Activated T-cell treated with anti-CD3 and anti-CD28 coated beads, Interleukin-2, amount 50 U/mL, for 72 hours (primary cell): ENCODE measurements around the gene ATP8A1. TPM values are rescaled to one million over a fixed set of nuclear protein-coding genes. Genes with fewer than 3 reads are reported as not detected.

Experiments
- ATAC-seq, 2 donors: fragments of 150-1000 bp; cut with Tn5 transposase; replicated peaks in 1 of 2; 2 replicates each; pipeline ENCODE4 v1.10.0; 2021; ENCODE audit warnings: moderate library complexity in 2 of 2, mild to moderate bottlenecking in 1 of 2
- DNase-seq, 2 donors: peaks; one replicate each; pipeline ENCODE4 v3.0.0; 2021 to 2022; ENCODE audit warnings: mixed read lengths in 1 of 2
- H3K27ac Mint-ChIP-seq: one replicate; pipeline ENCODE4 v1.8.0; 2022; ENCODE audit warnings: mild to moderate bottlenecking, moderate library complexity, mixed read lengths
- H3K27me3 Mint-ChIP-seq: one replicate; pipeline ENCODE4 v1.8.0; 2022; ENCODE audit warnings: low read depth, mixed read lengths
- H3K36me3 Mint-ChIP-seq, 2 donors: one replicate each; pipeline ENCODE4 v1.8.0; 2022; ENCODE audit warnings: mixed read lengths in 2 of 2, mild to moderate bottlenecking in 1 of 2; ENCODE audit not compliant: insufficient read depth in 2 of 2
- H3K4me1 Mint-ChIP-seq: one replicate; pipeline ENCODE4 v1.8.0; 2022; ENCODE audit warnings: low read depth, mixed read lengths
- H3K4me3 Mint-ChIP-seq, 2 donors: one replicate each; pipeline ENCODE4 v1.8.0; 2022; ENCODE audit warnings: mild to moderate bottlenecking in 2 of 2, mixed read lengths in 2 of 2, moderate library complexity in 2 of 2
- H3K9me3 Mint-ChIP-seq, 2 donors: one replicate each; pipeline ENCODE4 v1.8.0; 2022; ENCODE audit warnings: mixed read lengths in 2 of 2
- total RNA-seq, 2 donors: library from RNA; stranded (reverse); gene quantifications; one replicate each; pipeline ENCODE4 v1.2.3, GENCODE V29; 2022

Gene ATP8A1
- total RNA-seq, 2 donors from 2014 or later: 51.7 to 55.9 TPM

- Mint-ChIP-seq H3K9me3 (no peaks in the 10 kb centered on the region), H3K27ac (no peak overlapping the region), H3K27me3 (no peaks in the 10 kb centered on the region), H3K4me1 (no peaks in the 10 kb centered on the region), H3K4me3 (no peak overlapping the region), H3K36me3 (peaks cover 4 to 10% of the 10 kb centered on the region in 2 donors)
- DNase-seq: no peak
- ATAC-seq: no peak
Observed at GRCh38 chr4:42453612-42454011, 203.3 kb downstream of the ATP8A1 start.

GRCh38 chr4:42452823-42453222 is 204.1 kb downstream of the ATP8A1 start:
- Mint-ChIP-seq H3K9me3 (no peaks in the 10 kb centered on the region), H3K36me3 (peaks cover 4 to 10% of the 10 kb centered on the region in 2 donors), H3K27ac (no peak overlapping the region), H3K4me1 (no peaks in the 10 kb centered on the region), H3K27me3 (no peaks in the 10 kb centered on the region), H3K4me3 (no peak overlapping the region)
- ATAC-seq (no peak), DNase-seq (no peak)

- no peaks in the 10 kb centered on the region for H3K4me1 Mint-ChIP-seq
- ATAC-seq (no peak), DNase-seq (no peak)
- peaks cover 4 to 17% of the 10 kb centered on the region in 2 donors for H3K36me3 Mint-ChIP-seq
- H3K4me3 Mint-ChIP-seq: no peak overlapping the region
- no peak overlapping the region for H3K27ac Mint-ChIP-seq
- no peaks in the 10 kb centered on the region for H3K9me3 Mint-ChIP-seq
- no peaks in the 10 kb centered on the region for H3K27me3 Mint-ChIP-seq
Observed at GRCh38 chr4:42446823-42447222, 210.1 kb downstream of the ATP8A1 start.

GRCh38 chr4:42445038-42445437 is 211.9 kb downstream of the ATP8A1 start:
- no peak overlapping the region for H3K4me3 Mint-ChIP-seq
- H3K27me3 Mint-ChIP-seq: no peaks in the 10 kb centered on the region

GRCh38 chr4:42442601-42443000 is 214.3 kb downstream of the ATP8A1 start:
- Mint-ChIP-seq H3K36me3 (peaks cover 2 to 9% of the 10 kb centered on the region in 2 donors), H3K27me3 (no peaks in the 10 kb centered on the region), H3K27ac (no peak overlapping the region), H3K4me1 (no peaks in the 10 kb centered on the region), H3K9me3 (no peaks in the 10 kb centered on the region), H3K4me3 (no peak overlapping the region)
- ATAC-seq (no peak), DNase-seq (no peak)

More at GRCh38 chr4:42445038-42445437, 211.9 kb downstream of the ATP8A1 start:
- peaks cover 0 to 11% of the 10 kb centered on the region in 2 donors for H3K36me3 Mint-ChIP-seq
- no peak overlapping the region for H3K27ac Mint-ChIP-seq
- DNase-seq (no peak), ATAC-seq (no peak)
- no peaks in the 10 kb centered on the region for H3K4me1 Mint-ChIP-seq
- H3K9me3 Mint-ChIP-seq: no peaks in the 10 kb centered on the region

GRCh38 chr4:42440083-42440482 is 216.8 kb downstream of the ATP8A1 start:
- no peak overlapping the region for H3K27ac Mint-ChIP-seq
- DNase-seq (no peak), ATAC-seq (no peak)
- H3K36me3 Mint-ChIP-seq: peaks cover 5 to 17% of the 10 kb centered on the region in 2 donors
- no peaks in the 10 kb centered on the region for H3K9me3 Mint-ChIP-seq
- no peaks in the 10 kb centered on the region for H3K27me3 Mint-ChIP-seq
- no peak overlapping the region for H3K4me3 Mint-ChIP-seq
- no peaks in the 10 kb centered on the region for H3K4me1 Mint-ChIP-seq

GRCh38 chr4:42436928-42437565 is 219.9 kb downstream of the ATP8A1 start:
- no peak overlapping the region for H3K27ac Mint-ChIP-seq
- no peak overlapping the region for H3K4me3 Mint-ChIP-seq
- no peaks in the 10 kb centered on the region for H3K4me1 Mint-ChIP-seq
- H3K9me3 Mint-ChIP-seq: no peaks in the 10 kb centered on the region
- no peaks in the 10 kb centered on the region for H3K27me3 Mint-ChIP-seq
- ATAC-seq: no peak
- DNase-seq: no peak
- H3K36me3 Mint-ChIP-seq: peaks cover 5 to 16% of the 10 kb centered on the region in 2 donors

GRCh38 chr4:42428036-42428435 is 228.9 kb downstream of the ATP8A1 start:
- no peaks in the 10 kb centered on the region for H3K4me1 Mint-ChIP-seq
- no peak overlapping the region for H3K27ac Mint-ChIP-seq
- no peak for ATAC-seq
- peaks cover 0 to 5% of the 10 kb centered on the region in 2 donors for H3K36me3 Mint-ChIP-seq
- no peak overlapping the region for H3K4me3 Mint-ChIP-seq
- no peaks in the 10 kb centered on the region for H3K27me3 Mint-ChIP-seq
- DNase-seq: no peak
- no peaks in the 10 kb centered on the region for H3K9me3 Mint-ChIP-seq

- H3K9me3 Mint-ChIP-seq: no peaks in the 10 kb centered on the region
- DNase-seq (no peak), ATAC-seq (no peak)
- no peak overlapping the region for H3K4me3 Mint-ChIP-seq
- H3K36me3 Mint-ChIP-seq: peaks cover 0 to 12% of the 10 kb centered on the region in 2 donors
- H3K27me3 Mint-ChIP-seq: no peaks in the 10 kb centered on the region
- H3K4me1 Mint-ChIP-seq: no peaks in the 10 kb centered on the region
- H3K27ac Mint-ChIP-seq: no peak overlapping the region
Observed at GRCh38 chr4:42425146-42426065, 231.5 kb downstream of the ATP8A1 start.

- Mint-ChIP-seq H3K4me1 (no peaks in the 10 kb centered on the region), H3K36me3 (peaks cover 0 to 16% of the 10 kb centered on the region in 2 donors), H3K9me3 (no peaks in the 10 kb centered on the region), H3K4me3 (no peak overlapping the region), H3K27ac (no peak overlapping the region), H3K27me3 (no peaks in the 10 kb centered on the region)
- ATAC-seq: no peak
- DNase-seq: no peak
Observed at GRCh38 chr4:42420140-42420539, 236.8 kb downstream of the ATP8A1 start.

GRCh38 chr4:42417550-42417949 is 239.4 kb downstream of the ATP8A1 start:
- Mint-ChIP-seq H3K27ac (no peak overlapping the region), H3K27me3 (no peaks in the 10 kb centered on the region), H3K4me3 (no peak overlapping the region), H3K36me3 (peaks cover 0 to 20% of the 10 kb centered on the region in 2 donors), H3K9me3 (no peaks in the 10 kb centered on the region), H3K4me1 (no peaks in the 10 kb centered on the region)
- DNase-seq (no peak), ATAC-seq (no peak)

- H3K4me1 Mint-ChIP-seq: no peaks in the 10 kb centered on the region
- H3K4me3 Mint-ChIP-seq: no peak overlapping the region
- peaks cover 1 to 15% of the 10 kb centered on the region in 2 donors for H3K36me3 Mint-ChIP-seq
Observed at GRCh38 chr4:42416017-42416416, 240.9 kb downstream of the ATP8A1 start.

GRCh38 chr4:42415281-42415680 is 241.6 kb downstream of the ATP8A1 start:
- Mint-ChIP-seq H3K36me3 (peaks cover 1 to 13% of the 10 kb centered on the region in 2 donors), H3K27ac (no peak overlapping the region), H3K9me3 (no peaks in the 10 kb centered on the region), H3K4me1 (no peaks in the 10 kb centered on the region), H3K4me3 (no peak overlapping the region), H3K27me3 (no peaks in the 10 kb centered on the region)
- DNase-seq (no peak), ATAC-seq (no peak)

More at GRCh38 chr4:42416017-42416416, 240.9 kb downstream of the ATP8A1 start:
- H3K27ac Mint-ChIP-seq: no peak overlapping the region
- no peaks in the 10 kb centered on the region for H3K9me3 Mint-ChIP-seq
- DNase-seq (no peak), ATAC-seq (no peak)
- no peaks in the 10 kb centered on the region for H3K27me3 Mint-ChIP-seq
